Pons (tissue), 1 donor: Measurements from ENCODE around the gene RNASE8.
"Not testable (repeated sequence)": the region's sequence is repeated elsewhere in the genome, so short reads cannot be mapped to it uniquely, and the experiment has no call there.

Experiments
- DNase-seq: peaks from one replicate; pipeline ENCODE4 v3.0.0-alpha.2; 2016; ENCODE audit warnings: low spot score

The RNASE8 gene

GRCh38 chr14:21057803-21058675 is at the start of gene RNASE8:
Gene RNASE8, plus strand, starts transcription at chr14:21057822. Its CDS starts 71 bp downstream, at chr14:21057893.
- no peak for DNase-seq

- DNase-seq: not testable (repeated sequence)
These were observed 47.9 kb upstream of the RNASE8 start for GRCh38 chr14:21009721-21010120.

- DNase-seq: no peak
These were observed 46.5 kb upstream of the RNASE8 start for GRCh38 chr14:21011136-21011535.

- DNase-seq: peak; percentile 98
These were observed 42.8 kb upstream of the RNASE8 start for GRCh38 chr14:21014761-21015190.

GRCh38 chr14:21015312-21015711 is 42.3 kb upstream of the RNASE8 start:
- peak; percentile 39 for DNase-seq

GRCh38 chr14:21016413-21017190 is 41.0 kb upstream of the RNASE8 start:
- no peak for DNase-seq

- no peak for DNase-seq
These were observed 39.9 kb upstream of the RNASE8 start for GRCh38 chr14:21017528-21018245.

GRCh38 chr14:21018286-21018685 is 39.3 kb upstream of the RNASE8 start:
- no peak for DNase-seq

- DNase-seq: no peak
These were observed 38.8 kb upstream of the RNASE8 start for GRCh38 chr14:21018781-21019180.

GRCh38 chr14:21019366-21019765 is 38.3 kb upstream of the RNASE8 start:
- DNase-seq: no peak

- DNase-seq: no peak
These were observed 36.6 kb upstream of the RNASE8 start for GRCh38 chr14:21020977-21021545.

GRCh38 chr14:21022686-21023085 is 34.9 kb upstream of the RNASE8 start:
- no peak for DNase-seq

- peak; percentile 63 for DNase-seq
These were observed 34.4 kb upstream of the RNASE8 start for GRCh38 chr14:21023174-21023573.

- DNase-seq: peak; percentile 31
These were observed 33.6 kb upstream of the RNASE8 start for GRCh38 chr14:21023817-21024584.

- peak; percentile 64 for DNase-seq
These were observed 32.8 kb upstream of the RNASE8 start, which contains the start of gene NDRG2 for GRCh38 chr14:21024585-21025370. Gene NDRG2, minus strand, starts transcription at chr14:21025061. Its CDS starts 1,746 bp downstream, at chr14:21023315.

GRCh38 chr14:21025371-21026273 is 32.0 kb upstream of the RNASE8 start:
- DNase-seq: peak; percentile 78

GRCh38 chr14:21026274-21026987 is 31.2 kb upstream of the RNASE8 start:
- peak; percentile 97 for DNase-seq

GRCh38 chr14:21026988-21027315 is 30.7 kb upstream of the RNASE8 start:
- DNase-seq: no peak

- no peak for DNase-seq
These were observed 27.7 kb upstream of the RNASE8 start, which contains the start of gene TPPP2 for GRCh38 chr14:21029917-21030316. Gene TPPP2, plus strand, starts transcription at chr14:21030217. Its CDS starts 365 bp downstream, at chr14:21030582.
